ENCODE results near the gene SMIM7. TPM values are rescaled to one million over a fixed set of nuclear protein-coding genes. Genes with fewer than 3 reads are reported as not detected.
A peak's percentile ranks its signal among the peaks of the same experiment; 100 is the strongest.

SMIM7 gene
- total RNA-seq, 1 donor from 2014 or later, result 110 TPM

- Mint-ChIP-seq H3K27ac (no peak overlapping the region), H3K36me3 (ENCODE audit: low read depth) (peaks cover 52% of the 10 kb centered on the region), H3K9me3 (no peaks in the 10 kb centered on the region), H3K27me3 (no peaks in the 10 kb centered on the region), H3K4me3 (no peak overlapping the region), H3K4me1 (peaks cover 67% of the 10 kb centered on the region)
- ChIA-PET POLR2A (interaction anchor here (0.5 to 11.4 kb wide), 4 partner anchors 10 to 39 kb away, joined by 3 to 242 read pairs (median 8); no protein-coding TSS in a partner anchor), CTCF (interaction anchor here (1.0 to 2.3 kb wide), 3 partner anchors 41 to 97 kb away, joined by 3 to 7 read pairs (median 4); no protein-coding TSS in a partner anchor)
- intact Hi-C loops (cut with micrococcal nuclease), result loop anchor here (5.0 to 10.0 kb wide), 2 partner anchors 178 to 269 kb away; no protein-coding TSS in a partner anchor
- DNase-seq (no peak), ATAC-seq (ENCODE audit: low read depth) (no peak)
- TF ChIP-seq CTCF (IDR thresholded peaks at IDR 0.05), result no peak
Measured at GRCh38 chr19:16625163-16625958, 34.6 kb downstream of the SMIM7 start.

- CTCF ChIA-PET, result interaction anchor here (1.0 kb wide), 1 partner anchor 41 kb away, joined by 4 read pairs; no protein-coding TSS in a partner anchor
- H3K4me3 Mint-ChIP-seq, result no peak overlapping the region
- ATAC-seq (ENCODE audit: low read depth), result no peak
Measured at GRCh38 chr19:16624236-16624635, 35.7 kb downstream of the SMIM7 start.

DNA sequence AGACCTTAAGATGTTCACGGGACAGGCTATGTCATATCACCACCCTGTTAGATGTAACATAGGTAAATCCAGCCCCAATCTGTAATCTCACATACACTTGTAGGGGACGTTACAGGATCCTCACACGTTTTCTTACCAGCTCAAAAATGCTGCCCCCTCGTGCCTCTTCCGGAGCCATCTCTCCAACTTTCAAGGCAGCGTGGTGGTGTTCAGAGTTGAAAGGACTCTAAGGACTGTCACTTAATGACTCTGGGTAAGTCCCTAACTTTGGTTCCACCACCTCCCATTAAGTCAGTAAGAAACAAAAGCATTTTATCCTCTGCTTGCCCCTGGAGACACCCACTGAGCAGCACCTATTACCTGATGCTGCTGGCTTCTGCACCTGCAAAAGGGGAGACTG lies 36.4 kb downstream of the SMIM7 start:
- intact Hi-C loops (cut with micrococcal nuclease), result loop anchor here (10.0 kb wide), 1 partner anchor 271 kb away; no protein-coding TSS in a partner anchor
- ChIA-PET POLR2A (interaction anchor here (0.5 to 11.4 kb wide), 3 partner anchors 11 to 37 kb away, joined by 3 to 242 read pairs (median 4); no protein-coding TSS in a partner anchor), CTCF (no interaction called here)
- peaks cover 54% of the 10 kb centered on the region for H3K36me3 Mint-ChIP-seq (ENCODE audit: low read depth)
- H3K4me3 Mint-ChIP-seq, result no peak overlapping the region
- H3K27me3 Mint-ChIP-seq, result no peaks in the 10 kb centered on the region
- ATAC-seq (ENCODE audit: low read depth), result no peak
- no peak for TF ChIP-seq CTCF (IDR thresholded peaks at IDR 0.05)
- H3K4me1 Mint-ChIP-seq, result peaks cover 72% of the 10 kb centered on the region
- DNase-seq, result no peak
- H3K9me3 Mint-ChIP-seq, result no peaks in the 10 kb centered on the region
- peak overlapping the region; percentile 27 for H3K27ac Mint-ChIP-seq

More at GRCh38 chr19:16624236-16624635, 35.7 kb downstream of the SMIM7 start:
- POLR2A ChIA-PET, result interaction anchor here (0.6 to 11.4 kb wide), 2 partner anchors 38 to 51 kb away, joined by 3 to 242 read pairs; no protein-coding TSS in a partner anchor
- Mint-ChIP-seq H3K27me3 (no peaks in the 10 kb centered on the region), H3K4me1 (peaks cover 71% of the 10 kb centered on the region), H3K27ac (peak overlapping the region; percentile 59), H3K36me3 (ENCODE audit: low read depth) (peaks cover 54% of the 10 kb centered on the region), H3K9me3 (no peaks in the 10 kb centered on the region)
- no peak for DNase-seq
- intact Hi-C loops (cut with micrococcal nuclease), result loop anchor here (10.0 kb wide), 1 partner anchor 271 kb away; no protein-coding TSS in a partner anchor
- TF ChIP-seq CTCF (IDR thresholded peaks at IDR 0.05), result no peak

DNA sequence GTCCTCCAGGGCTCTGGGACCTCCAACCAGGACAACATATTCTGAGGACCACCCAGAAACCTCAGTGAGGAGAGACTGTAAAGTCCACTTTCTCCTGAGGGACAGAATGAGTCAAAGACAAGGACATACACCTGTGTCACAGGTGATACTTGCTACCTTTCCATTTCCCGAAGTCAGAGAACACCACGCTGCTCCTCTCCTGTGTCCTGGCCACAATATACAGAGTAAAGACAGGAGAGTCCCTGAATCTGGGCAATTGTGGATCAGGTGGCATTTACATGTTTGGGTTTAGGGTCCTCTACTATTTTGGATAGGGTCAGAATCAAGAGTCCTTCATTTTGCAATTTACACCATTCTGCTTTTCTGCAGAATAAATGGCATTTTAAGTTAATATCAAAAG lies 36.9 kb downstream of the SMIM7 start:
- H3K9me3 Mint-ChIP-seq, result no peaks in the 10 kb centered on the region
- ATAC-seq (ENCODE audit: low read depth), result no peak
- H3K4me1 Mint-ChIP-seq, result peaks cover 77% of the 10 kb centered on the region
- ChIA-PET CTCF (no interaction called here), POLR2A (interaction anchor here (0.5 to 11.4 kb wide), 2 partner anchors 12 to 37 kb away, joined by 3 to 242 read pairs; no protein-coding TSS in a partner anchor)
- TF ChIP-seq CTCF (IDR thresholded peaks at IDR 0.05), result no peak
- H3K27ac Mint-ChIP-seq, result peak overlapping the region; percentile 27
- no peak overlapping the region for H3K4me3 Mint-ChIP-seq
- H3K27me3 Mint-ChIP-seq, result no peaks in the 10 kb centered on the region
- peaks cover 52% of the 10 kb centered on the region for H3K36me3 Mint-ChIP-seq (ENCODE audit: low read depth)
- DNase-seq, result no peak
- intact Hi-C loops (cut with micrococcal nuclease), result loop anchor here (10.0 kb wide), 1 partner anchor 272 kb away; no protein-coding TSS in a partner anchor

Measured in activated B cell treated with CpG ODN at 0.5 μM for 24 hours (primary cell).